HepG2 (cell line): ENCODE results near the gene OR5K4. TPM values are rescaled to one million over a fixed set of nuclear protein-coding genes. Genes with fewer than 3 reads are reported as not detected.

ENCODE experiments used
- ATAC-seq: fragments of 200-7000 bp; cut with Tn5 transposase; 3 replicates; pipeline ENCODE4 v1.9.1; 2020; ENCODE audit warnings: mild to moderate bottlenecking, moderate library complexity
- BruUV-seq: library from RNA; stranded (reverse); fragments of 400-500 nt; replicated peaks from 2 replicates; lab custom pipeline; 2021; lab: Mats Ljungman, UMichigan
- CTCF ChIA-PET: fragments of 300-600 bp; formaldehyde crosslinking; extraction: SDS; loops from one replicate; lab custom pipeline; 2021; ENCODE audit warnings: low total read pairs, inconsistent platforms, low intra/inter-chr PET ratio; lab: Yijun Ruan, JAX
- POLR2A ChIA-PET: fragments of 350-600 bp; sonication (Branson Sonifier 250); formaldehyde crosslinking; loops from one replicate; lab custom pipeline; 2020; ENCODE audit warnings: antibody characterized with exemption, inconsistent platforms; lab: Yijun Ruan, JAX
- DNase-seq: peaks from one replicate; pipeline ENCODE4 v3.0.0-alpha.2; 2015; ENCODE audit warnings: low spot score
- FAIRE-seq: peaks from 3 replicates; lab custom pipeline; 2011; peaks lifted over from hg19 to GRCh38; lab: Jason Lieb, UNC
- H2AFZ ChIP-seq: one replicate; pipeline ENCODE4 v1.6.1; 2011; ENCODE audit warnings: low read length, inconsistent platforms
- H3K27ac ChIP-seq: fragments of 300-600 bp; 3 replicates; pipeline ENCODE4 v1.8.0; 2011; ENCODE audit warnings: mixed run types, mild to moderate bottlenecking, mixed read lengths, low read length, inconsistent platforms; ENCODE audit not compliant: insufficient read depth; ENCODE audit errors: extremely low read length
- H3K27me3 ChIP-seq, 2 experiments: fragments of 200-600 bp in 1 of 2; 2 replicates in 1 of 2; 3 replicates in 1 of 2; pipeline versions ENCODE4 v1.6.0 to v1.8.0; 2011; ENCODE audit warnings: low read length in 2 of 2, mild to moderate bottlenecking in 2 of 2, moderate library complexity in 2 of 2, inconsistent platforms in 1 of 2; ENCODE audit not compliant: insufficient read depth in 2 of 2, control insufficient read depth in 1 of 2
- H3K36me3 ChIP-seq, 2 experiments: fragments of 200-600 bp in 1 of 2; replicated peaks in 1 of 2; 2 replicates in 1 of 2; 3 replicates in 1 of 2; pipeline versions ENCODE4 v1.5.1 to v1.8.0; 2011; ENCODE audit warnings: low read length in 2 of 2, inconsistent platforms in 1 of 2; ENCODE audit not compliant: insufficient read depth in 2 of 2, control insufficient read depth in 1 of 2
- H3K4me1 ChIP-seq: 2 replicates; pipeline ENCODE4 v1.5.1; 2012; ENCODE audit warnings: low read length, inconsistent platforms; ENCODE audit not compliant: insufficient read depth
- H3K4me2 ChIP-seq: 2 replicates; pipeline ENCODE4 v1.6.0; 2011; ENCODE audit warnings: low read depth, low read length, inconsistent platforms
- H3K4me3 ChIP-seq, 3 experiments: fragments of 200-600 bp in 1 of 3; sonication (generic), shearing (Covaris generic) in 1 of 3; replicated peaks in 1 of 3; 2 replicates each; pipeline ENCODE4 v1.5.1; 2011 to 2016; ENCODE audit warnings: low read length in 3 of 3, inconsistent platforms in 2 of 3, low read depth in 2 of 3, mild to moderate bottlenecking in 2 of 3, control low read depth in 1 of 3, mixed read lengths in 1 of 3; ENCODE audit not compliant: insufficient read depth in 1 of 3
- H3K79me2 ChIP-seq: one replicate; pipeline ENCODE4 v1.6.1; 2011; ENCODE audit warnings: low read length, inconsistent platforms; ENCODE audit not compliant: insufficient read depth
- H3K9ac ChIP-seq: 2 replicates; pipeline ENCODE4 v1.6.0; 2011; ENCODE audit warnings: mild to moderate bottlenecking, low read depth, low read length, inconsistent platforms; ENCODE audit not compliant: insufficient read depth
- H3K9me3 ChIP-seq: 2 replicates; pipeline ENCODE4 v1.5.1; 2012; ENCODE audit warnings: mild to moderate bottlenecking, low read length
- H4K20me1 ChIP-seq: 2 replicates; pipeline ENCODE4 v1.6.0; 2011; ENCODE audit warnings: inconsistent platforms, mild to moderate bottlenecking, low read length, moderate library complexity; ENCODE audit not compliant: insufficient read depth
- ARNT ChIP-seq: fragments of 450-650 bp; IDR thresholded peaks from 2 replicates; pipeline ENCODE4 v1.6.1; 2017
- CC2D1A ChIP-seq: sonication (generic); formaldehyde crosslinking; IDR thresholded peaks from 2 replicates; pipeline ENCODE4 v1.8.1; 2023; ENCODE audit warnings: mild to moderate bottlenecking, missing genetic modification reagents
- CREM ChIP-seq, 2 experiments: sonication (generic) in 1 of 2; formaldehyde crosslinking in 1 of 2; IDR thresholded peaks; 2 replicates each; pipeline versions ENCODE4 v1.4.0 to v1.6.1; 2016 to 2020; ENCODE audit warnings: antibody characterized with exemption in 1 of 2, mild to moderate bottlenecking in 1 of 2, missing genetic modification reagents in 1 of 2
- KLF13 ChIP-seq: sonication (generic); formaldehyde crosslinking; IDR thresholded peaks from 2 replicates; pipeline ENCODE4 v1.4.0; 2020; ENCODE audit warnings: mild to moderate bottlenecking, missing genetic modification reagents
- MAFG ChIP-seq: sonication (generic); formaldehyde crosslinking; IDR thresholded peaks from 2 replicates; pipeline ENCODE4 v1.5.1; 2020; ENCODE audit warnings: mild to moderate bottlenecking, missing genetic modification reagents
- NCOA5 ChIP-seq: sonication (generic); formaldehyde crosslinking; IDR thresholded peaks from 2 replicates; pipeline ENCODE4 v1.4.0; 2020; ENCODE audit warnings: missing genetic modification reagents
- REPIN1 ChIP-seq: sonication (generic); formaldehyde crosslinking; IDR thresholded peaks from 2 replicates; pipeline ENCODE4 v1.8.0; 2022; ENCODE audit warnings: missing genetic modification reagents, low read depth, mild to moderate bottlenecking, borderline replicate concordance
- ZMYM2 ChIP-seq: sonication (generic); formaldehyde crosslinking; IDR thresholded peaks from 2 replicates; pipeline ENCODE4 v1.8.0; 2022; ENCODE audit warnings: mild to moderate bottlenecking, missing genetic modification reagents
- ZMYM3 ChIP-seq: sonication (generic); formaldehyde crosslinking; IDR thresholded peaks from 2 replicates; pipeline ENCODE4 v1.5.1; 2020; ENCODE audit warnings: mild to moderate bottlenecking, missing genetic modification reagents
- ZMYM4 ChIP-seq: sonication (generic); formaldehyde crosslinking; IDR thresholded peaks from 2 replicates; pipeline ENCODE4 v1.8.1; 2023; ENCODE audit warnings: mild to moderate bottlenecking, missing genetic modification reagents
- ZNF260 ChIP-seq: sonication (generic); formaldehyde crosslinking; IDR thresholded peaks from 2 replicates; pipeline ENCODE4 v1.4.0; 2020; ENCODE audit warnings: missing genetic modification reagents, low read depth, mild to moderate bottlenecking, borderline replicate concordance
- ZNF562 ChIP-seq: sonication (generic); formaldehyde crosslinking; IDR thresholded peaks from 2 replicates; pipeline ENCODE4 v1.8.0; 2022; ENCODE audit warnings: missing genetic modification reagents, borderline replicate concordance
- ZNF577 ChIP-seq: sonication (generic); formaldehyde crosslinking; IDR thresholded peaks from 2 replicates; pipeline ENCODE4 v1.4.0; 2020; ENCODE audit warnings: mild to moderate bottlenecking, low read depth, missing genetic modification reagents, borderline replicate concordance
- ZNF614 ChIP-seq: IDR thresholded peaks from 2 replicates; pipeline ENCODE4 v1.6.1; 2018; ENCODE audit warnings: missing biosample characterization, missing genetic modification reagents, inconsistent platforms, borderline replicate concordance
- in situ Hi-C: cut with HindIII; loops from 2 replicates; pipeline ENCODE4 v1.10.0; 2017; ENCODE audit warnings: low pct_unique_long_range_greater_than_20kb; ENCODE audit not compliant: extremely low pct_ligation_motif_present
- intact Hi-C: fragments of 100-400 bp; cut with micrococcal nuclease; formaldehyde crosslinking; loops from one replicate; pipeline ENCODE4 v1.10.0; 2022; ENCODE audit not compliant: unreplicated experiment
- polyA plus RNA-seq, 8 experiments: library from polyadenylated mRNA; depleted of rRNA in 3 of 8; stranded (reverse) in 7 of 8; unstranded in 1 of 8; fragments of >200 nt; fragmentation: Illumina TruSeq in 4 of 8; extraction: Trizol in 4 of 8; gene quantifications; 2 replicates each; pipeline versions ENCODE4 v1.2.1 to v1.2.3, GENCODE V29; 2011 to 2016; ENCODE audit warnings: low read depth in 4 of 8, missing spikeins in 1 of 8, mixed read lengths in 1 of 8; ENCODE audit not compliant: insufficient read depth in 1 of 8
- total RNA-seq, 5 experiments: library from RNA; depleted of rRNA; stranded (reverse); fragments of >200 nt; fragmentation: Illumina TruSeq; extraction: Trizol; gene quantifications; 2 replicates each; pipeline ENCODE4 v1.2.3, GENCODE V29; 2016; ENCODE audit warnings: low read depth in 1 of 5
- TF ChIP-seq, protein P1 (sequence below): sonication (generic); formaldehyde crosslinking; IDR thresholded peaks from 2 replicates; pipeline ENCODE4 v1.4.0; 2020; ENCODE audit warnings: missing genetic modification reagents, borderline replicate concordance
- TF ChIP-seq, protein P2 (sequence below): sonication (generic); formaldehyde crosslinking; IDR thresholded peaks from 2 replicates; pipeline ENCODE4 v1.8.0; 2022; ENCODE audit warnings: mild to moderate bottlenecking, missing genetic modification reagents
- TF ChIP-seq, protein P3 (sequence below): sonication (generic); formaldehyde crosslinking; IDR thresholded peaks from 2 replicates; pipeline ENCODE4 v1.5.0; 2020; ENCODE audit warnings: missing genetic modification reagents
- TF ChIP-seq, protein P4 (sequence below): sonication (generic); formaldehyde crosslinking; IDR thresholded peaks from 2 replicates; pipeline ENCODE4 v1.5.0; 2020; ENCODE audit warnings: mild to moderate bottlenecking, missing genetic modification reagents, borderline replicate concordance

OR5K4 gene
- total and polyA plus RNA-seq, 2 of the 13 experiments (the other 11 are each of a cell fraction or from before 2014, with no cell fraction given): not detected

DNA sequence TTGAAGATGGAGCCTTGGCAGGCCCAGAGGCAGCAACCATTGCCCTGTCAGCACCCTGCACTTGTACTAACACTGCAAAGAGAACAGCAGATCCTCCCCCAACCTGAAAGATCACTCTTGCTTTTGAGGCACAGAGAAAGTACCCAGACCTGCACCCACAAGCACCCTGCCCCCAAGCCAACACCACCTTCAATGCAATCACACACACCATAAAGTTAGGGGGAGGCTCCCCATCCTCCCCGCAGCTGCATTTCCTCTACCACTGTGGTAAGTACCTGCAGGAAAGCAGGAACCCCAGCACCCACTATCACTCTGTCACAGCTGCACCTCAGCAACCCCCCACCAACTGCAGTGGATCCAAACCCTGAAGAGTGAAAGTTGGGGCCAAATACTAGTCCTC, 48.9 kb downstream of the OR5K4 start (continued):
- TF ChIP-seq, protein P1, sequence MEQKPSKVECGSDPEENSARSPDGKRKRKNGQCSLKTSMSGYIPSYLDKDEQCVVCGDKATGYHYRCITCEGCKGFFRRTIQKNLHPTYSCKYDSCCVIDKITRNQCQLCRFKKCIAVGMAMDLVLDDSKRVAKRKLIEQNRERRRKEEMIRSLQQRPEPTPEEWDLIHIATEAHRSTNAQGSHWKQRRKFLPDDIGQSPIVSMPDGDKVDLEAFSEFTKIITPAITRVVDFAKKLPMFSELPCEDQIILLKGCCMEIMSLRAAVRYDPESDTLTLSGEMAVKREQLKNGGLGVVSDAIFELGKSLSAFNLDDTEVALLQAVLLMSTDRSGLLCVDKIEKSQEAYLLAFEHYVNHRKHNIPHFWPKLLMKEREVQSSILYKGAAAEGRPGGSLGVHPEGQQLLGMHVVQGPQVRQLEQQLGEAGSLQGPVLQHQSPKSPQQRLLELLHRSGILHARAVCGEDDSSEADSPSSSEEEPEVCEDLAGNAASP (CRISPR knock-in tag): no peak
- no peak for TF ChIP-seq CC2D1A (CRISPR knock-in tag)
- TF ChIP-seq, protein P2, sequence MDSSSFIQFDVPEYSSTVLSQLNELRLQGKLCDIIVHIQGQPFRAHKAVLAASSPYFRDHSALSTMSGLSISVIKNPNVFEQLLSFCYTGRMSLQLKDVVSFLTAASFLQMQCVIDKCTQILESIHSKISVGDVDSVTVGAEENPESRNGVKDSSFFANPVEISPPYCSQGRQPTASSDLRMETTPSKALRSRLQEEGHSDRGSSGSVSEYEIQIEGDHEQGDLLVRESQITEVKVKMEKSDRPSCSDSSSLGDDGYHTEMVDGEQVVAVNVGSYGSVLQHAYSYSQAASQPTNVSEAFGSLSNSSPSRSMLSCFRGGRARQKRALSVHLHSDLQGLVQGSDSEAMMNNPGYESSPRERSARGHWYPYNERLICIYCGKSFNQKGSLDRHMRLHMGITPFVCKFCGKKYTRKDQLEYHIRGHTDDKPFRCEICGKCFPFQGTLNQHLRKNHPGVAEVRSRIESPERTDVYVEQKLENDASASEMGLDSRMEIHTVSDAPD: no peak
- TF ChIP-seq ZMYM4 (CRISPR knock-in tag): no peak
- TF ChIP-seq ZMYM3 (CRISPR knock-in tag): no peak

DNA sequence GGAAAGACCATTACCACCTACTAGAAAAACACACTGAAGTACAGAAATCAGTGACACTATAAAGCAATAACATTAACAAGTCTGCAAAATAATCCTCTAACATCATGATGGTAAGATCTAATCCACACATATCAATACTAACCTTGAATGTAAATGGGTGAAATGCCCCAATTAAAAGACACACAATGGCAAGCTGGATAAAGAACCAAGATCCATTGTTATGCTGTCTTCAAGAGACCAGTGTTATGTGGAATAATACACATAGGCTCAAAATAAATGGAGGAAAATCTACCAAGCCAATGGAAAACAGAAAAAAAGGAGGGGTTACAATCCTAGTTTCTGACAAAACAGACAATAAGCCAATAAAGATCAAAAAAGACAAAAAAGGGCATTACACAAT, 50.4 kb downstream of the OR5K4 start:
- Histone ChIP-seq H3K4me2 (no peak overlapping the region), H3K36me3 (no peaks in the 10 kb centered on the region), H3K27ac (no peak overlapping the region), H3K9ac (no peak overlapping the region), H3K9me3 (peaks cover 31% of the 10 kb centered on the region), H2AFZ (no peak overlapping the region), H4K20me1 (no peaks in the 10 kb centered on the region), H3K4me1 (no peaks in the 10 kb centered on the region), H3K27me3 (no peaks in the 10 kb centered on the region), H3K4me3 (no peak overlapping the region), H3K79me2 (no peaks in the 10 kb centered on the region)
- POLR2A ChIA-PET: no interaction called here
- no TSS peak for BruUV-seq
- TF ChIP-seq ZNF562 (CRISPR knock-in tag) (no peak), CREM (IDR thresholded peaks at IDR 0.05) (no peak), CREM (CRISPR knock-in tag; IDR thresholded peaks at IDR 0.05) (no peak), ZNF260 (no peak), ZNF614 (CRISPR knock-in tag) (no peak), MAFG (no peak), NCOA5 (CRISPR knock-in tag) (no peak), ARNT (no peak), REPIN1 (CRISPR knock-in tag) (no peak), KLF13 (CRISPR knock-in tag) (no peak), ZMYM2 (no peak), ZNF577 (CRISPR knock-in tag) (no peak)
- TF ChIP-seq, protein P3, sequence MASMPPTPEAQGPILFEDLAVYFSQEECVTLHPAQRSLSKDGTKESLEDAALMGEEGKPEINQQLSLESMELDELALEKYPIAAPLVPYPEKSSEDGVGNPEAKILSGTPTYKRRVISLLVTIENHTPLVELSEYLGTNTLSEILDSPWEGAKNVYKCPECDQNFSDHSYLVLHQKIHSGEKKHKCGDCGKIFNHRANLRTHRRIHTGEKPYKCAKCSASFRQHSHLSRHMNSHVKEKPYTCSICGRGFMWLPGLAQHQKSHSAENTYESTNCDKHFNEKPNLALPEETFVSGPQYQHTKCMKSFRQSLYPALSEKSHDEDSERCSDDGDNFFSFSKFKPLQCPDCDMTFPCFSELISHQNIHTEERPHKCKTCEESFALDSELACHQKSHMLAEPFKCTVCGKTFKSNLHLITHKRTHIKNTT: no peak
- TF ChIP-seq, protein P4, sequence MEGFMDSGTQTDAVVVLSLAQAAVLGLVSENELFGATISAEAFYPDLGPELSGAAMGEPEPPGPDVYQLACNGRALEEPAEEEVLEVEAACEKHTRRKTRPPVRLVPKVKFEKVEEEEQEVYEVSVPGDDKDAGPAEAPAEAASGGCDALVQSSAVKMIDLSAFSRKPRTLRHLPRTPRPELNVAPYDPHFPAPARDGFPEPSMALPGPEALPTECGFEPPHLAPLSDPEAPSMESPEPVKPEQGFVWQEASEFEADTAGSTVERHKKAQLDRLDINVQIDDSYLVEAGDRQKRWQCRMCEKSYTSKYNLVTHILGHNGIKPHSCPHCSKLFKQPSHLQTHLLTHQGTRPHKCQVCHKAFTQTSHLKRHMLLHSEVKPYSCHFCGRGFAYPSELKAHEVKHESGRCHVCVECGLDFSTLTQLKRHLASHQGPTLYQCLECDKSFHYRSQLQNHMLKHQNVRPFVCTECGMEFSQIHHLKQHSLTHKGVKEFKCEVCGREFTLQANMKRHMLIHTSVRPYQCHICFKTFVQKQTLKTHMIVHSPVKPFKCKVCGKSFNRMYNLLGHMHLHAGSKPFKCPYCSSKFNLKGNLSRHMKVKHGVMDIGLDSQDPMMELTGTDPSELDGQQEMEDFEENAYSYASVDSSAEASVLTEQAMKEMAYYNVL: no peak
- intact Hi-C loops (no loop called here), in situ Hi-C loops (no loop called here)
- CTCF ChIA-PET: no interaction called here
- FAIRE-seq (no peak), ATAC-seq (no peak), DNase-seq (no peak)
